Anterior cingulate cortex (tissue), 58 donors: ENCODE data around the gene MMP25.
"Not testable (repeated sequence)": the region's sequence is repeated elsewhere in the genome, so short reads cannot be mapped to it uniquely, and the experiment has no call there.

Source experiments
- DNase-seq, 58 donors: peaks; one replicate each; lab custom pipeline; 2025; lab: John Stamatoyannopoulos, UW

Gene MMP25

DNA sequence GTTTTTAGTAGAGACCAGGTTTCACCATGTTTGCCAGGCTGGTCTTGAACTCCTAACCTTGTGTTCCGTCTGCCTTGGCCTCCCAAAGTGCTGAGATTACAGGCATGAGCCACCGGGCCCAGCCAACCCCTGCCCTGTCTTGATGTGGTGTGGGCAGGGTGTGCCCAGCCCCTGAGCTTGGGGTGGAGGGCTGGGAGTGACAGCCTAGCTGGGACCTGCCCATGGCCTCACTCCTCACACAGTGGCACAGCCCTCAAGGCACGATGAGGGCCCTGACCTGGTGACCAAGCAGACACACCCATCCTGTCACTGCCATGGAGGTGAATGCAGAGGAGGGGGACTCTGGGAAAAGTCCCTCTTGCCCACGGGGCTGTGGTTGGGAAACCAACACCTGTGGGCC is 22.1 kb downstream of the MMP25 start:
- DNase-seq, result no peak

DNA sequence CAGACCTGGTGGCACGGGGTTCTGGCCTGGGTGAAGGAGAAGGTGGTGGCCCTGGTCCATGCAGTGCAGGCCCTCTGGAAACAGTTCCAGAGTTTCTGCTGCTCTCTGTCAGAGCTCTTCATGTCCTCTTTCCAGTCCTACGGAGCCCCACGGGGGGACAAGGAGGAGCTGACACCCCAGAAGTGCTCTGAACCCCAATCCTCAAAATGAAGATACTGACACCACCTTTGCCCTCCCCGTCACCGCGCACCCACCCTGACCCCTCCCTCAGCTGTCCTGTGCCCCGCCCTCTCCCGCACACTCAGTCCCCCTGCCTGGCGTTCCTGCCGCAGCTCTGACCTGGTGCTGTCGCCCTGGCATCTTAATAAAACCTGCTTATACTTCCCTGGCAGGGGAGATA is 22.8 kb downstream of the MMP25 start:
- DNase-seq, result not testable (repeated sequence)

DNA sequence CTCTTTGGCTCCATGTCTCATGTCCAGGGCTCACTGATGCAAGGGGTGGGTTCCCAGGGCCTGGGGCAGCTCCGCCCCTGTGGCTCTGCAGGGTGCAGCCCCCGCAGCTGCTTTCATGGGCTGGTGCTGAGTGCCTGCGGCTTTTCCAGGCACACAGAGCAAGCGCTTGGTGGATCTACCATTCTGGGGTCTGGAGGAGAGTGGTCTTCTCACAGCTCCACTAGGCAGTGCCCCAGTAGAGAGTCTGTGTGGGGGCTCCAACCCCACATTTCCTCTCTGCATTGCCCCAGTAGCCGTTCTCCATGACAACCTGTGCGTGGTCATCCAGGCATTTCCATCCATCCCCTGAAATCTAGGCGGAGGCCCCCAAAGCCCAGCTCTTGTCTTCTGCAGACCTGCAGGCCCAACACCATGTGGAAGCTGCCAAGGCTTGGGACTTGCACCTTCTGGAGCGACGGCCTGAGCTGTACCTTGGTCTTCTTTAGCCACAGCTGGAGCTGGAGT is 24.3 kb downstream of the MMP25 start:
- no peak for DNase-seq

DNA sequence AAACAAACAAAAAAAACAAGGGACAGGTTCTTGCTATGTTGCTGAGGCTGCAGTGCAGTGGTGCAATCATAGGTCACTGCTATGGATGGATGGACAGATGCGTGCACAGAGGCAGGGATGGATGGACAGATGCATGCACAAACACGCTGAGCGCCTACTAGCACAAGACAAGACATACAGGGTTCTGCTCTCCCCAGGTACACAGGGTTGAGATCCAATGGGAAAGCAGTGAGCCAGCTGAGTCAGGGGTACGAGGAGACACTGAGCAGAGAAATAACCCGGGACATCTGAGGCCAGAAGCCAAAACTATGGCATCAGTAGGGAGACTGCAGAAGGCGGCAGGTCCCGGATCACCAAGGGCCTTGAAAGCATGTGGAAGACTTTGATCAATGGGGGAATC is 25.3 kb downstream of the MMP25 start:
- DNase-seq, result no peak

DNA sequence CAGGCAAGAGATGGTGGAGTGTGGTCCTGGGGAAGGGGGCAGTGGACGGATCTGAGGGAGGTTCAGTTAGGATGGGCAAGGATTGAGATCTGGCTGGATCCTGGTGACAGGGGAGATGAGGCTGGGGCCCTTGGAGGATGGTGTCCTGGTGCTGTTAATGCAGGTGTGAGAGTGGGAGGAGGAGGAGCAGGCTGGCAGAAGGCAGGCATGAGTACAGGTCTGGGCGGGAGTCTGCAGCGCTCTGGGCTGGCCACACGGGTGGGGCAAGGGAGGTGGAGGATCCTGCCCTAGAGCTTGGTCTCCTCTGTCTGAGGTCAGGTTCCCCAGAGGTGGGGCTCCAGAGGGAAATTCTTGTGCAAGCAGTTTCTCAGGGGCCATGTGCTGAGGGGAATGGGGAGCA is 25.8 kb downstream of the MMP25 start:
- not testable (repeated sequence) for DNase-seq

DNA sequence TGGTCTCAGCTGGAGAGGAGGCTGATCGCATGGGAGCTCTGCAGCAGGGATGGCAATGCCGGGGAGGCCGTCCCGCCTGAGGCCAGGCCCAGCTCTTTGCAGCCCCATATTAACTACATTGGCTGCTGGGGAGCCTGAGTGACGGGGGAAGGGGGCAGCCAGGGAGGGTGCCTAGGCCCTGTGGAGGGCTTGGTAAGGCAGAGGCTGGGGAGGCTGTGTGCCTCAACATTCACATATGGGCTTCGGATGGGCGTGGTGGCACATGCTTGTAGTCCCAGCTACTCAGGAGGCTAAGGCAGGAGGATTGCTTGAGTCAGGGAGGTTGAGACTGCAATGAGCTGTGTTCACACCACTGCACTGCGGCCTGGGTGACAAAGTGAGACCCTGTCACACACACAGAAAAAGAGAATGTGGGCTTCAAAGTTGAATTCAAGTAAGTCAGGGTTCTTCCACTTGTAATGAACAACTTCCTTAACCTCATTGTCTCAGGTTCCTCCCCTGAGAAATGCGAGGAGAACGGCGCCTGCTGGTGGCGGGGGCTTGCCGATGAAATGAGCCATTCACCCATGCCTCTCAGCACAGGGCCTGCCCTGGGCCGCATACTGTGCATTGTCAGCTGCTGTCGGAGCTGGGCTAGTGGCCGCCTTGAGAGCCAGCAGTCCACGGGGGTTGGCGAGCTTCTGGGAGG is 26.4 kb downstream of the MMP25 start:
- DNase-seq, result not testable (repeated sequence)

DNA sequence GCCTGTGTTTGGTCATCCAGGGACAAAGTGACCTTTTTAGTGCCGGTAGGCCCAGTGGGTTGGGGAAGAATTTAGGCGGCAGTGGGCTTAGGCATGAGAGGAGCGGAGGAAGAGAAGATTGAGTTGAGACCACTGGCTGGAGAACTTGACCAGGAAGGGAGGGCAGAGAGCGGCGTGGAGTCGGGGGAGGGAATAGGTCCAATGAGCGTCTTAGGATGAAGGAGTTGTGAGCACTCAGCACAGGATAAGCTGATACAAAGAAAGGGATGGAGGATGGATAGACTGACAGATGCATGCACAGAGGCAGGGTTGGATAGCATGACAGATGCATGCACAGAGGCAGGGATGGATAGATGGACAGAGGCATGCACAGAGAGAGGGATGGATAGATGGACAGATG is 27.1 kb downstream of the MMP25 start:
- no peak for DNase-seq

DNA sequence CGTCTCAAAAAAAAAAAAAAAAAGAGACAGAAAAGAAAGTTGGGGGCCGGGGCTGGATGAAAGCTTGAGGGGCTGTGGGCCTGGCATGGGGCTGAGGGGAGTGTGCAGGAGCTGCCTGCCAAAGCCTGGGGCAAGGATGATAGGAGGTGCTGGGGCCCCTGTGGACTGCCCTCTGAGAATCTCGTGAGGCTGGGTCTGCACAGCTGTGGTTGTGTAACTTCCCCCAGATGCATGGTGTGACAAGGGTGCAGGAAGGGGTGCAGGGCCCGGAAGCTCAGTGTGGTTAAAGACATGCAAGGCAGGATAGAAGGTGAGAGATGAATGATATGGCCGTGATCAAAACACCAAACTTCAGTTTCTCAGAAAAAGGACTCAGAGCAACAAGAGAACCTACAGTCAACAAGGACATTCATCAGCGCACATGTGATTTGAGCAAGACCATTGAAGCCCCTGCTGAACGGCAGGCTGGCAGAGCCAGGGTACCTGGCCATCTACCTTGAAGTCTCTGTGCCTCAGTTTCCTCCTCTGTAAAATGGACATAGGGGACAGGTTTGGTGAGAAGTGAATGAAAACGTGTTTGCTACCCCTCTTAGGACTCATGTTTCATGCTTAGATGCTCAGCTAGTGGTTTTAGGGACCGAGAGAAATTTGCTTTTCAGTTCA is 28.6 kb downstream of the MMP25 start:
- no peak for DNase-seq

DNA sequence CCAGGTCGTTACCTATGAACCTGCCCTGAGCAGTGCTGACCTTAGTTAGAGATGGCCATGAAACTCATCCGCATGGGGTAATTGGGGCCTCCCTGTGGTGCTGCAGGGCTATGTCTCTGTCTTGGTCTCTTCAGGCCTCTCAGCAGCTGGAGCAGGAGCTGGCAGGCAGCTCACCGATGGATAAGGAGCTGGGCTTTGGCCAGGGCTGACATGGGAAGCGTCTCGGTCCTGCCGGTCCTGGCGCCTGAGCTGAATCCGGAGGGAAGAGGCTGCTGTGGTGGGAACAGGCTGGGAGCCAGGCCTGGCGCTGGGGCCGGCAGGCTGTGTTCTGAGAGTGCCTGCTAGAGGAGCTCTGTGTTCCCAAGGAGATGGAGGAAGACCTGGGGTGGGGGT is 29.2 kb downstream of the MMP25 start:
- DNase-seq, result peak in 2 of 58 donors; percentile 10 to 31

DNA sequence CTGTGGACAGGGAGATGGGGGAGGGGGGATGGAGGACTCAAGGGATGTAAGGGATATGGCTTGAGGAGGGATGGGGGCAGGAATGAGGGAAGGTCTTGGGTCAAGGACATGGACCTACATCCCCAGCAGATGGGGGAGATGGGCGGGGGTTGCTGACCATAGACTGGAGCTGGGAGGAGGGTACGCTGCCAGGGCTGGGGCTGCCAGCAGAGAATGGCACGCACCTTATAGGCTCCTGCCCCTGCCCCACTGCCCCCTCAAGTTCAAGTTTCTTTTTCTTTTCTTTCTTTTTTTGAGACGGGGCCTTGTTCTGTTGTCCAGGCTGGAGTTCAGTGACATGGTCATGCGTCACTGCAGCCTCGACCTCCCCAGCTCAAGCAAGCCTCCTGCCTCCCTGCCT is 29.6 kb downstream of the MMP25 start:
- not testable (repeated sequence) for DNase-seq

DNA sequence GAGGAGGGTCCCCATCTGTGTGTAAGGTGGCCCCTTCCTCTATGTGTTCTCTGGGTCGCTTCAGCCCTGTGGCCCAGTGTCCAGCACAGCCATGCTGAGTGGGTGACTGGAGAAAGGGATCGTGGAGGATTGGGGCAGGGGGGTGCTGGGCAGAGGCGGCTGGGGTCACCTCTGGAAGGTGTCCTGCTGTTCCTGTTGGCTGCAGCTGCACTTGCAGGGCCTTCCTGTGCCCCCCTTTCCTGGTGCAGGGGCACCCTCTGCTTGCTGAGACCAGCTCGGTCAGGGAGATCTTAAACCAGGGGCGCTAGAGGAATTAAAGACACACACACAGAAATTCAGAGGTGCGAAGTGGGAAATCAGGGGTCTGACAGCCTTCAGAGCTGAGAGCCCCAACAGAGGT is 30.2 kb downstream of the MMP25 start:
- no peak for DNase-seq

DNA sequence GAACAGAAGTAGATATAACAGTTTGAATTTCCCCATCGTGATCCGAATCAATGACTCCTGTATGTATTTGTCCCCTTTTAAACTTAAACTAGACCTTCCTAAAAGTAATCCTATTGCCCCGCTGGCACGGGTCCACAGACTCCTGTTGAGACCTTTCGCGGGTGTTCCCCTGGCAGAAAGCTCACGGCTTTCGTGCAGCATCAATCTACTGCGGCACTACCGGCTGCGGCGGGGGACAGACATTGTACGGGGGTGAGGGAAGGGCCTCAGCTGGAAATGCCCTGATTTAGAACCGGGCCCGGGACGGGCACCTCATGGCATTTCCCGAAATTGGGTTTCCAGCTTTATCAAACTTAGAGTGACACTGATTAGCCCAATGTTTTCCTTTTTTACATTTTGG is 33.7 kb downstream of the MMP25 start:
- DNase-seq, result no peak

DNA sequence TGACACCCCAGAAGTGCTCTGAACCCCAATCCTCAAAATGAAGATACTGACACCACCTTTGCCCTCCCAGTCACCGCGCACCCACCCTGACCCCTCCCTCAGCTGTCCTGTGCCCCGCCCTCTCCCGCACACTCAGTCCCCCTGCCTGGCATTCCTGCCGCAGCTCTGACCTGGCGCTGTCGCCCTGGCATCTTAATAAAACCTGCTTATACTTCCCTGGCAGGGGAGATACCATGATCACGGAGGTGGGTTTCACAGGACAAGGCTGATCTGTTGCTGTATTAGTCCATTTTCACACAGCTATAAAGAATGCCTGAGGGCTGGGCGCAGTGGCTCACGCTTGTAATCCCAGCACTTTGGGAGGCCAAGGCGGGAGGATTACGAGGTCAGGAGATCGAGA is 35.6 kb downstream of the MMP25 start:
- DNase-seq, result not testable (repeated sequence)

DNA sequence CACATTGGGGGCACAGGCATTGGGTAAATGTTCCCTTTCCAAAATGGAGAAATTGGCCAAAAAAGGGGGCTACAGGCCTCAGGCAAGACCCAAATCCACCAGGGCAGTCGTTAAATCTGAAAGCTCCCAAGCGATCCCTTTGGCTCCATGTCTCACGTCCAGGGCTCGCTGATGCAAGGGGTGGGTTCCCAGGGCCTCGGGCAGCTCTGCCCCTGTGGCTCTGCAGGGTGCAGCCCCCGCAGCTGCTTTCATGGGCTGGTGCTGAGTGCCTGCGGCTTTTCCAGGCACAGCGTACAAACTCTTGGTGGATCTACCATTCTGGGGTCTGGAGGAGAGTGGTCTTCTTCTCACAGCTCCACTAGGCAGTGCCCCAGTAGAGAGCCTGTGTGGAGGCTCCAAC is 37.0 kb downstream of the MMP25 start:
- DNase-seq, result not testable (repeated sequence)

DNA sequence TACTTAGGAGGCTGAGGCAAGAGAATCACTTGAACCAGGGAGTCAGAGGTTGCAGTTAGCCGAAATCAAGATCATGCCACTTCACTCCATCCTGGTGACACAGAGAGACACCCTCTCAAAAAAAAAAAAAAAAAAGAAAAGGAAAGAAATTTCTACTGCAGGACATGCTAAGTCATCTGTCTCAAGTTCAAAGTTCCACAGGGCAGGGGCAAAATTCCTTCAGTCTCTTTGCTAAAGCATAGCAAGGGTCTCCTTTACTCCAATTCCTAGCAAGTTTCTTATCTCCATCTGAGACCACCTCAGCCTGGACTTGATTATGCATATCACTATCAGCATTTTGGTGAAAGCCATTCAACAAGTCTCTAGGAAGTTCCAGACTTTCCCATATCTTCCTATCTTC is 38.1 kb downstream of the MMP25 start:
- no peak for DNase-seq

DNA sequence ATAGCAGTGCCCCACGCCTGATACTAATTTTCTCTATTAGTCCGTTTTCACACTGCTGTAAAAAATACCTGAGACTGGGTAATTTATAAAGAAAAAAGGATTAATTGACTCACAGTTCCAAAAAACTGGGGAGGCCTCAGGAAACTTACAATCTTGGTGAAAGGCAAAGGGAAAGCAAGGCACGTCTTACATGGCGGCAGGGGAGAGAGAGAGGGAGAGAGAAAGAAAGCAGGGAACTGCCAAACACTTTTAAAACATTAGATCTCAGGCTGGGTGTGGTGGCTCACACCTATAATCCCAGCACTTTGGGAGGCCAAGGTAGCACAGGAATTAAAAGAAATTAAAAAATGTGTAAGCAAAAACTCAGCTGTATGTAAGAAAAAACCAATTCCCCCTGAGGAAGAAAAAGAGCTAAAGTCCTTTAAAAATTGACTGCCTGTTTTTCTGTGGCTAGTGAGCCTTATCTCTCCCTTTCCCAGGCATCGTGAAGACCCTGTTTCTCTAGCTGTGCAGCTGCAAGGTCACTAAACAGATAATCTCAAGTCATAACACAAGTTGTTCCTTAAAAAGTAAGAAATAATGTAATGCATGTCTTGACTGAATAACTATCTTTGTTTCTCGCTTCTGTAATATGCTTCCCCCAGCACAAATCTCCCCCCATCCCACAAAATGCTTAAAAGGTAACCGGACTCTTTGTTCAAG is 38.8 kb downstream of the MMP25 start:
- DNase-seq, result no peak

DNA sequence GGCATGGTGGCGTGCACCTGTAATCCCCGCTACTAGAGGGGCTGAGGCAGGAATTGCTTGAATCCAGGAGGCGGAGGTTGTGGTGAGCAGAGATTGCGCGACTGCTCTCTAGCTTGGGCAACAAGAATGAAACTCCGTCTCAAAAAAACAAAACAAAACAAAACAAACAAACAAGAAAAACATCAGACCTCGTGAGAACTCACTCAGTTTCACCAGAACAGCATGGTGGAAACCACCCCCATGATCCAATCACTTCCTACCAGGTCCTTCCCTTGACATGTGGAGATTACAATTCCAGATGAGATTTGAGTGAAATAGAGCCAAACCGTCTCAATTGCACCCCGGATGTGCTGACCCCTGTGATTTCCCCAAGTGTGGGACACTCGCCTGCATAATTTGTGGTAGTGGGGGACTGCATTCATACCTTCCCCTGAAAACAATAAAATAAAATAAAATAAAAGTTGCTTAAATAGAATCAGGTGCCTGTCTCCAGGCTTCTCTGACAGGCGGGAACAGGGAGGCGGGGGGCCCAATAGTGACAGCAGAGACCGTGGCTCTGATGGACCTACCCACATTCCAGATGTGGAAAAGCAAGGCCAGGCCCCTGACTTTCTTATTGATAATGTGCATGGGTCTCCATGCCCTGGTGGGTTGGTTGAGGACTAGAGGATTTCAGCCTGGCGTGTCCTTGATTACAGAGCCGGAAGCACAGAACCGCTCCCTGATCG is 39.7 kb downstream of the MMP25 start:
- DNase-seq, result no peak

DNA sequence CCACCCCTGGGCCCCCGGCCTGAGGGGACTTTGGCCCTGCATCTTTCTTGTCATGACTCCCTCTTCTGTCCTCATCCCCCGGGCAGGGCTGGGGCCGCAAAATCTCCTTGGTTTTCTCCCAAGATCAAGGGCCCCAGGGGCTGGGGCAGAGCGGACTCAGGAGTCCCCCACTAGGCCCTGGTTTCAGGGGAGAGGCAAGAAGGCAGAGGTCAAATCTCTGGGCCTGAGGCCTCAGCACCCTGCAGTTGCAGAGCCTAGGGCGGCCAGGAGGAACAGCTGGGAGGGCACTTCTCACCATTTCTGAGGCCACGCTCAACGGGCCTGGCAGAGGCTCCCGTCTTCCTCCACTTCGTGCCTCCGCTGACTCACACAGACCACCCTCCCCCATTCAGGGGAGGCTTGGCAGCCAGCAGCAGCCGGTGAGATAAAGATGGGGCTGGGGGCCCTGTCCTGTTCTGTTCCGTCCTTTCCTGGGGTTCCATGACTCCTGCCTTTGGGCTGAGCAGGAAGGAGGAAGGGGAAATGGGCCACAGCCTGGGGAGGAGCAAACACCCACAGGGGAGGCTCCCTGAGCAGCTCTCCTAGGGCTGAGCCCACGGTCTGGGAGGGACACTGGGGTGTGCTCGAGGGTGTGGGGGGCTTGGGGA is 40.4 kb downstream of the MMP25 start:
- no peak for DNase-seq

DNA sequence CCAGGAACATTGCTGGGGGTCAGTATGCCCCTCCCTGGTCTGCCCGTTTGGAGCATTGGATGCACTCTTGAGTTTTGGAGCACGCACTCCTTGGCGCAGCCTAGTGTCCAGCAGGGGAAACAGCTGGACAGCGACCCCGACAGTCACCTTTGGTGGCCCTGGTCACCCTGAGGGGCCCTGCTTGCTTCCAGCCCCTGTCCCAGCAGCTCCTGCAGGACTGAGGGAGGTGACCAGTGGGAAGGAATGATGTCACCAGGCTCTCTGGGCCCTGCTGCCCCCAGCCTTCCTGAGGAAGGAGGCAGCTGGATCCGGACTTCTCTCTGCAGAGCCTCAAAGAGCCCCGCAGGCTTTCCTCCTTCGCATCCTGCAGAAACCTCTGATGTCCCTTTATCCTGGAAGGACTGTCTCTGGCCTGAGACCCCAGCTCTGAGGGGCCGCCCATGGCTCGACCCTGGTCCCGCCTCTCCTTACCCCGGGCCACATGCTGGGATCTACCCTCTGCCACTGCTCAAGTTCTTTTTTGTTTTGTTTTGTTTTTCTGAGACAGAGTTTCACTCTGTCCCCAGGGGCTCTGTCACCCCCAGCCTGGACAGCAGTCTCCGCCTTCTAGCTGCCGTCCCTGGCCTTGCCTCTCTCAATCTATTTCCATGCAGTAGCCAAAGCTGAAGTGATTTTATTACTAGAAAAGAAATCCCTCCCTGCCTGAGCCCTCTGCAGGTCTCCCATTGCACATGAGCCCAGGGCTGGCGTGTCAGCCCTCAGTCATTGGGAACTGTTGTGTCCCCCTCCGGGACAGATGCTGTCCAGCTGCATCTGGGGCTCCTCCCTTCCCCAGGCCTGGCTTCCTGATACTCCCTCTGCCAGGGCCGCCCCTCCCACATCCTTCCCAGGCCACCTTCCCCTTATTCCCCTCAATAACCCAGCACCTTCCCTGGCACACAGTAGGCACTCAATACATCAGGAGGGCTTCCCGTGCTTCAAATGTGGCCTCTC is 41.2 kb downstream of the MMP25 start:
- DNase-seq, result no peak
